HepG2 (cell line): Measurements from ENCODE around the gene LBR. TPM values are rescaled to one million over a fixed set of nuclear protein-coding genes. Genes with fewer than 3 reads are reported as not detected.

ENCODE experiments used
- ARNT ChIP-seq: fragments of 450-650 bp; IDR thresholded peaks from 2 replicates; pipeline ENCODE4 v1.6.1; 2017
- FIP1L1 ChIP-seq: fragments of 200-400 bp; formaldehyde crosslinking; IDR thresholded peaks from 2 replicates; pipeline ENCODE4 v1.6.1; 2018; ENCODE audit warnings: low read depth, mild to moderate bottlenecking, low read length, moderate library complexity, borderline replicate concordance; ENCODE audit not compliant: insufficient read depth
- FOXJ3 ChIP-seq: sonication (generic); formaldehyde crosslinking; IDR thresholded peaks from 2 replicates; pipeline ENCODE4 v1.4.0; 2020; ENCODE audit warnings: missing genetic modification reagents, mild to moderate bottlenecking, borderline replicate concordance
- FOXO4 ChIP-seq: sonication (generic); formaldehyde crosslinking; conservative IDR thresholded peaks from 2 replicates; pipeline ENCODE4 v1.8.1; 2023; ENCODE audit warnings: missing genetic modification reagents
- NFATC3 ChIP-seq: sonication (generic); formaldehyde crosslinking; IDR thresholded peaks from 2 replicates; pipeline ENCODE4 v1.5.1; 2020; ENCODE audit warnings: mild to moderate bottlenecking, missing genetic modification reagents
- TCF12 ChIP-seq, 2 experiments: fragments of 450-650 bp in 1 of 2; sonication (generic) in 1 of 2; formaldehyde crosslinking in 1 of 2; IDR thresholded peaks; 2 replicates each; pipeline versions ENCODE4 v1.6.1 to v1.8.0; 2017 to 2022; ENCODE audit warnings: antibody characterized with exemption in 1 of 2, mild to moderate bottlenecking in 1 of 2, missing genetic modification reagents in 1 of 2, moderate library complexity in 1 of 2
- TEAD2 ChIP-seq: sonication (generic); formaldehyde crosslinking; IDR thresholded peaks from 2 replicates; pipeline ENCODE4 v1.9.0; 2021; ENCODE audit warnings: missing genetic modification reagents
- TP53 ChIP-seq: sonication (generic); formaldehyde crosslinking; conservative IDR thresholded peaks from 2 replicates; pipeline ENCODE4 v1.4.0; 2020; ENCODE audit warnings: missing genetic modification reagents
- ZBTB21 ChIP-seq: sonication (generic); formaldehyde crosslinking; IDR thresholded peaks from 2 replicates; pipeline ENCODE4 v1.4.0; 2020; ENCODE audit warnings: missing genetic modification reagents
- ZBTB43 ChIP-seq: sonication (generic); formaldehyde crosslinking; conservative IDR thresholded peaks from 2 replicates; pipeline ENCODE4 v1.4.0; 2020; ENCODE audit warnings: missing genetic modification reagents
- ZNF282 ChIP-seq: fragments of 450-650 bp; IDR thresholded peaks from 2 replicates; pipeline ENCODE4 v1.6.1; 2018; ENCODE audit not compliant: partially characterized antibody
- ZNF562 ChIP-seq: sonication (generic); formaldehyde crosslinking; IDR thresholded peaks from 2 replicates; pipeline ENCODE4 v1.8.0; 2022; ENCODE audit warnings: missing genetic modification reagents, borderline replicate concordance
- polyA plus RNA-seq, 8 experiments: library from polyadenylated mRNA; depleted of rRNA in 3 of 8; stranded (reverse) in 7 of 8; unstranded in 1 of 8; fragments of >200 nt; fragmentation: Illumina TruSeq in 4 of 8; extraction: Trizol in 4 of 8; gene quantifications; 2 replicates each; pipeline versions ENCODE4 v1.2.1 to v1.2.3, GENCODE V29; 2011 to 2016; ENCODE audit warnings: low read depth in 4 of 8, missing spikeins in 1 of 8, mixed read lengths in 1 of 8; ENCODE audit not compliant: insufficient read depth in 1 of 8
- total RNA-seq, 5 experiments: library from RNA; depleted of rRNA; stranded (reverse); fragments of >200 nt; fragmentation: Illumina TruSeq; extraction: Trizol; gene quantifications; 2 replicates each; pipeline ENCODE4 v1.2.3, GENCODE V29; 2016; ENCODE audit warnings: low read depth in 1 of 5
- TF ChIP-seq, protein P1 (sequence below): sonication (generic); formaldehyde crosslinking; IDR thresholded peaks from 2 replicates; pipeline ENCODE4 v1.9.0; 2021; ENCODE audit warnings: mild to moderate bottlenecking, missing genetic modification reagents
- TF ChIP-seq, protein P2 (sequence below): sonication (generic); formaldehyde crosslinking; conservative IDR thresholded peaks from 2 replicates; pipeline ENCODE4 v1.5.0; 2020; ENCODE audit warnings: missing genetic modification reagents

Gene LBR
- total and polyA plus RNA-seq, 2 of the 13 experiments (the other 11 are each of a cell fraction or from before 2014, with no cell fraction given) = 38.9 to 76.7 TPM

DNA sequence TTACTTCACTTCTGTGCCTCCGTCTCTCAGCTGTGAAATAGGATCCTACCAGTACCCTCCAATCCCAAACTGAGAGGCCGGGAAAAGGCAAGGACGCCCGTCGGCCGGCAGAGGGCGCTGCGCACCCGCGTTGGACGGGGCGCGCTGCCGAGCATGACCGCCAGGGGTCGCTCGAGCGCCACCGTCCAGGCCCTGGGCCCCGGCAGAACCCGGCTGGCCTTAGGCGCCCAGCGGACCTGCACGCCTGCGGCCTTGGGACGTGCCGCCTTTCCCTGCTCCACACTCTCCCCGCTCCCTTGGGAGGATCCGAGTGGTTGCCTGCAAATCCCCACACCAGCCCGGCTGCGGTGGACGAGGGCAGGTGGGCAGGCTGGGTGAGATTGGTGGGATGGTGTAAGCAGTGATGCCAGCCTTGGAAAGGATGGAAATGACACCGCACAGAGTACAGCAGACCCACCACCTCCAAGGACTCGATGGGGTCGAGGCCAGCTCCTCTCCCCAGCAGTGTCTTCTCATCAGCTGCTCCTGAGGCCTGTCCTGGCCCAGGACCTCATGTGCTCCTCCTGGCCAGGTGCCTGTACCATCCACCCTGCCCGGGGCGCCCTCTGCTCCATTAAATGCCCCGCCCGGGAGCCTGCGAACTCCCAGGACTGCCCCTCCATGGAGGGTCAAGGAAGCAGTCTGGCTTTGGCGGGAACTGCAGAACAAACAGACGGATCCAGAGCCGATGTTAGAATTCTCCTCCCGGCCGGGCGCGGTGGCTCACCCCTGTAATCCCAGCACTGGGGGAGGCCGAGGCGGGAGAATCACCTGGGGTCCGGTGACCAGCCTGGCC lies 47.4 kb upstream of the LBR start (continued):
- TF ChIP-seq ZBTB43 (CRISPR knock-in tag) (no peak), TP53 (CRISPR knock-in tag) (no peak), FIP1L1 (no peak), TCF12 (IDR thresholded peaks at IDR 0.05) (no peak), TCF12 (CRISPR knock-in tag; IDR thresholded peaks at IDR 0.05) (no peak), ARNT (no peak), TEAD2 (CRISPR knock-in tag) (no peak), ZBTB21 (no peak), FOXO4 (CRISPR knock-in tag) (no peak), ZNF282 (no peak), ZNF562 (CRISPR knock-in tag) (no peak), FOXJ3 (CRISPR knock-in tag) (no peak), NFATC3 (peak; percentile 53; the same call in 1 of the 2 replicates)
- TF ChIP-seq, protein P1, sequence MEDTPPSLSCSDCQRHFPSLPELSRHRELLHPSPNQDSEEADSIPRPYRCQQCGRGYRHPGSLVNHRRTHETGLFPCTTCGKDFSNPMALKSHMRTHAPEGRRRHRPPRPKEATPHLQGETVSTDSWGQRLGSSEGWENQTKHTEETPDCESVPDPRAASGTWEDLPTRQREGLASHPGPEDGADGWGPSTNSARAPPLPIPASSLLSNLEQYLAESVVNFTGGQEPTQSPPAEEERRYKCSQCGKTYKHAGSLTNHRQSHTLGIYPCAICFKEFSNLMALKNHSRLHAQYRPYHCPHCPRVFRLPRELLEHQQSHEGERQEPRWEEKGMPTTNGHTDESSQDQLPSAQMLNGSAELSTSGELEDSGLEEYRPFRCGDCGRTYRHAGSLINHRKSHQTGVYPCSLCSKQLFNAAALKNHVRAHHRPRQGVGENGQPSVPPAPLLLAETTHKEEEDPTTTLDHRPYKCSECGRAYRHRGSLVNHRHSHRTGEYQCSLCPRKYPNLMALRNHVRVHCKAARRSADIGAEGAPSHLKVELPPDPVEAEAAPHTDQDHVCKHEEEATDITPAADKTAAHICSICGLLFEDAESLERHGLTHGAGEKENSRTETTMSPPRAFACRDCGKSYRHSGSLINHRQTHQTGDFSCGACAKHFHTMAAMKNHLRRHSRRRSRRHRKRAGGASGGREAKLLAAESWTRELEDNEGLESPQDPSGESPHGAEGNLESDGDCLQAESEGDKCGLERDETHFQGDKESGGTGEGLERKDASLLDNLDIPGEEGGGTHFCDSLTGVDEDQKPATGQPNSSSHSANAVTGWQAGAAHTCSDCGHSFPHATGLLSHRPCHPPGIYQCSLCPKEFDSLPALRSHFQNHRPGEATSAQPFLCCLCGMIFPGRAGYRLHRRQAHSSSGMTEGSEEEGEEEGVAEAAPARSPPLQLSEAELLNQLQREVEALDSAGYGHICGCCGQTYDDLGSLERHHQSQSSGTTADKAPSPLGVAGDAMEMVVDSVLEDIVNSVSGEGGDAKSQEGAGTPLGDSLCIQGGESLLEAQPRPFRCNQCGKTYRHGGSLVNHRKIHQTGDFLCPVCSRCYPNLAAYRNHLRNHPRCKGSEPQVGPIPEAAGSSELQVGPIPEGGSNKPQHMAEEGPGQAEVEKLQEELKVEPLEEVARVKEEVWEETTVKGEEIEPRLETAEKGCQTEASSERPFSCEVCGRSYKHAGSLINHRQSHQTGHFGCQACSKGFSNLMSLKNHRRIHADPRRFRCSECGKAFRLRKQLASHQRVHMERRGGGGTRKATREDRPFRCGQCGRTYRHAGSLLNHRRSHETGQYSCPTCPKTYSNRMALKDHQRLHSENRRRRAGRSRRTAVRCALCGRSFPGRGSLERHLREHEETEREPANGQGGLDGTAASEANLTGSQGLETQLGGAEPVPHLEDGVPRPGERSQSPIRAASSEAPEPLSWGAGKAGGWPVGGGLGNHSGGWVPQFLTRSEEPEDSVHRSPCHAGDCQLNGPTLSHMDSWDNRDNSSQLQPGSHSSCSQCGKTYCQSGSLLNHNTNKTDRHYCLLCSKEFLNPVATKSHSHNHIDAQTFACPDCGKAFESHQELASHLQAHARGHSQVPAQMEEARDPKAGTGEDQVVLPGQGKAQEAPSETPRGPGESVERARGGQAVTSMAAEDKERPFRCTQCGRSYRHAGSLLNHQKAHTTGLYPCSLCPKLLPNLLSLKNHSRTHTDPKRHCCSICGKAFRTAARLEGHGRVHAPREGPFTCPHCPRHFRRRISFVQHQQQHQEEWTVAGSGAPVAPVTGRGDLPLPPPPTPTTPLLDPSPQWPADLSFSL (CRISPR knock-in tag) = no peak
- TF ChIP-seq, protein P2, sequence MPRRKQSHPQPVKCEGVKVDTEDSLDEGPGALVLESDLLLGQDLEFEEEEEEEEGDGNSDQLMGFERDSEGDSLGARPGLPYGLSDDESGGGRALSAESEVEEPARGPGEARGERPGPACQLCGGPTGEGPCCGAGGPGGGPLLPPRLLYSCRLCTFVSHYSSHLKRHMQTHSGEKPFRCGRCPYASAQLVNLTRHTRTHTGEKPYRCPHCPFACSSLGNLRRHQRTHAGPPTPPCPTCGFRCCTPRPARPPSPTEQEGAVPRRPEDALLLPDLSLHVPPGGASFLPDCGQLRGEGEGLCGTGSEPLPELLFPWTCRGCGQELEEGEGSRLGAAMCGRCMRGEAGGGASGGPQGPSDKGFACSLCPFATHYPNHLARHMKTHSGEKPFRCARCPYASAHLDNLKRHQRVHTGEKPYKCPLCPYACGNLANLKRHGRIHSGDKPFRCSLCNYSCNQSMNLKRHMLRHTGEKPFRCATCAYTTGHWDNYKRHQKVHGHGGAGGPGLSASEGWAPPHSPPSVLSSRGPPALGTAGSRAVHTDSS (CRISPR knock-in tag) = peak; percentile 75; the same call in 1 of the 2 replicates
